Esophagus muscularis mucosa (tissue), 4 donors: ENCODE measurements around the gene ELAVL4.

Experiments used
- CTCF ChIP-seq, 3 experiments: fragments of 200-600 bp in 2 of 3; fragments of 450-650 bp in 1 of 3; sonication (generic) in 2 of 3; IDR thresholded peaks; one replicate each; pipeline ENCODE4 v1.5.1; 2017 to 2019; ENCODE audit warnings: antibody characterized with exemption in 3 of 3, mild to moderate bottlenecking in 2 of 3, moderate library complexity in 1 of 3
- EP300 ChIP-seq: sonication (generic); formaldehyde crosslinking; IDR thresholded peaks from one replicate; pipeline ENCODE4 v1.6.1; 2017; ENCODE audit warnings: antibody characterized with exemption
- POLR2A ChIP-seq: fragments of 450-650 bp; IDR thresholded peaks from one replicate; pipeline ENCODE4 v1.6.1; 2017; ENCODE audit warnings: antibody characterized with exemption, moderate library complexity, mild to moderate bottlenecking, low read depth

GRCh38 chr1:50111503-50111902, 2.8 kb downstream of the ELAVL4 start:
- no peak for TF ChIP-seq CTCF (IDR thresholded peaks at IDR 0.05)
- TF ChIP-seq POLR2A: no peak
- no peak for TF ChIP-seq EP300
